Adrenal gland (tissue), 12 donors: ENCODE measurements around the gene UHRF2. TPM values are rescaled to one million over a fixed set of nuclear protein-coding genes. Genes with fewer than 3 reads are reported as not detected.

Experiments
- DNase-seq, 7 donors: peaks; one replicate each; pipeline ENCODE4 v3.0.0-alpha.2; 2019 to 2020
- H3K27ac ChIP-seq, 5 donors: fragments of 200-600 bp; sonication (generic) in 4 of 5; 1 replicate in 3 of 5; 2 replicates in 2 of 5; pipeline versions ENCODE4 v1.5.1 to v1.8.0; 2016 to 2020; ENCODE audit warnings: mild to moderate bottlenecking in 1 of 5
- H3K27me3 ChIP-seq: fragments of 200-600 bp; 2 replicates; pipeline ENCODE4 v1.8.0; 2021
- H3K36me3 ChIP-seq, 2 donors: fragments of 200-600 bp; replicated peaks in 1 of 2; 1 replicate in 1 of 2; 2 replicates in 1 of 2; pipeline versions ENCODE4 v1.5.1 to v1.8.0; 2018 to 2022
- H3K4me1 ChIP-seq, 2 donors: fragments of 200-600 bp; replicated peaks in 1 of 2; 1 replicate in 1 of 2; 2 replicates in 1 of 2; pipeline versions ENCODE4 v1.5.1 to v1.8.0; 2018 to 2021
- H3K4me3 ChIP-seq, 4 donors: fragments of 200-600 bp; sonication (generic) in 3 of 4; one replicate each; pipeline ENCODE4 v1.5.1; 2016 to 2018
- H3K9me3 ChIP-seq, 3 donors: fragments of 200-600 bp; sonication (generic) in 1 of 3; replicated peaks in 1 of 3; 1 replicate in 2 of 3; 2 replicates in 1 of 3; pipeline versions ENCODE4 v1.5.1 to v1.8.0; 2016 to 2021
- CTCF ChIP-seq, 6 experiments: fragments of 450-650 bp in 4 of 6; fragments of 200-600 bp in 2 of 6; sonication (generic) in 1 of 6; IDR thresholded peaks; 1 replicate in 5 of 6; 2 replicates in 1 of 6; pipeline versions ENCODE4 v1.5.1 to v1.8.0; 2016 to 2021; ENCODE audit warnings: antibody characterized with exemption in 6 of 6, mild to moderate bottlenecking in 2 of 6, moderate library complexity in 1 of 6
- POLR2A ChIP-seq, 2 donors: fragments of 450-650 bp; IDR thresholded peaks; one replicate each; pipeline ENCODE4 v1.6.1; 2017; ENCODE audit warnings: antibody characterized with exemption in 2 of 2, mild to moderate bottlenecking in 2 of 2, moderate library complexity in 1 of 2
- WGBS, 4 donors: extraction: QIAGEN DNeasy Blood & Tissue Kit in 2 of 4; methylation state at CpG; one replicate each; pipeline versions ENCODE4 v1.1.5 to v1.1.7; 2013 to 2017; 5-methylcytosine and 5-hydroxymethylcytosine counted together
- intact Hi-C, 2 donors: fragments of 100-400 bp; cut with DNase I; formaldehyde crosslinking; loops; one replicate each; pipeline versions ENCODE4 v1.14.1 to v1.15.0; 2022 to 2023
- polyA plus RNA-seq, 3 donors: library from polyadenylated mRNA; stranded (reverse); fragments of 200-250 nt in 2 of 3; fragments of 350-450 nt in 1 of 3; fragmentation: Illumina TruSeq in 1 of 3; extraction: RNeasy Lipid Tissue Mini Kit (QIAGEN cat#74804) in 1 of 3; gene quantifications; one replicate each; pipeline ENCODE4 v1.2.3, GENCODE V29; 2013 to 2014
- total RNA-seq, 9 donors: library from RNA; depleted of rRNA in 4 of 9; stranded (reverse); fragments of >200 nt in 4 of 9; fragments of 120-200 nt in 1 of 9; fragmentation: NEBNext Ultra II Directional in 1 of 9; extraction: Animal tissue kit (Norgen Biotek cat#: 25700) in 1 of 9; gene quantifications; one replicate each; pipeline versions ENCODE4 v1.1.0 to v1.2.4, GENCODE V29; 2013 to 2023
- donor health status: healthy with polysubstance abuse.
- donor health status: Bipolar disorder and iron deficiency.
- donor health status: DM: yes; HTN: yes; CAD: no.
- donor health status: DM: no; HTN: no; CAD: no.
- donor health status: DM: no; HTN: no; CAD: no.
- donor health status: DM: yes; HTN: yes; CAD: no.

The UHRF2 gene
- total and polyA plus RNA-seq, 12 donors = 16.1 to 49.8 (median 26.4) TPM

- H3K9me3 ChIP-seq = no peaks in the 10 kb centered on the region
- no peak overlapping the region for H3K27ac ChIP-seq
- no peak overlapping the region for H3K4me3 ChIP-seq
- peaks cover 0 to 39% of the 10 kb centered on the region in 2 donors for H3K36me3 ChIP-seq
- no peak for DNase-seq
- no peaks in the 10 kb centered on the region for H3K4me1 ChIP-seq
- TF ChIP-seq POLR2A (IDR thresholded peaks at IDR 0.05) (no peak), CTCF (IDR thresholded peaks at IDR 0.05) (no peak)
- intact Hi-C loops = loop anchor here in 1 of 2 donors (10.0 kb wide), 1 partner anchor 84 kb away; the partner anchor contains the start of gene UHRF2
- 88 to 100% (median 93%) methylated on average over 1 of the region's 1 CpG for whole genome bisulfite sequencing, 4 donors
- H3K27me3 ChIP-seq = no peaks in the 10 kb centered on the region
These were observed 86.0 kb downstream of the UHRF2 start for GRCh38 chr9:6498982-6499381.

- no peaks in the 10 kb centered on the region for H3K4me1 ChIP-seq
- H3K27me3 ChIP-seq = no peaks in the 10 kb centered on the region
- no peaks in the 10 kb centered on the region for H3K9me3 ChIP-seq
- H3K36me3 ChIP-seq = peaks cover 0 to 57% of the 10 kb centered on the region in 2 donors
- WGBS, 4 donors = 79 to 89% (median 84%) methylated on average over 2 of the region's 2 CpGs
- H3K4me3 ChIP-seq = no peak overlapping the region
- TF ChIP-seq CTCF (IDR thresholded peaks at IDR 0.05) (no peak), POLR2A (IDR thresholded peaks at IDR 0.05) (no peak)
- H3K27ac ChIP-seq = no peak overlapping the region
- intact Hi-C loops = no loop called here
- DNase-seq = no peak
These were observed 88.7 kb downstream of the UHRF2 start for GRCh38 chr9:6501526-6502210.

- no peak for DNase-seq
- WGBS, 4 donors = 84 to 92% (median 86%) methylated on average over 3 of the region's 3 CpGs
- no peak overlapping the region for H3K27ac ChIP-seq
- intact Hi-C loops = no loop called here
- no peaks in the 10 kb centered on the region for H3K27me3 ChIP-seq
- H3K4me1 ChIP-seq = no peaks in the 10 kb centered on the region
- no peaks in the 10 kb centered on the region for H3K9me3 ChIP-seq
- TF ChIP-seq CTCF (IDR thresholded peaks at IDR 0.05) (no peak), POLR2A (IDR thresholded peaks at IDR 0.05) (no peak)
- H3K4me3 ChIP-seq = no peak overlapping the region
- peaks cover 0 to 57% of the 10 kb centered on the region in 2 donors for H3K36me3 ChIP-seq
These were observed 89.4 kb downstream of the UHRF2 start for GRCh38 chr9:6502399-6502798.

GRCh38 chr9:6506571-6506970, 93.6 kb downstream of the UHRF2 start:
- no peak for TF ChIP-seq CTCF (IDR thresholded peaks at IDR 0.05)
- TF ChIP-seq POLR2A (IDR thresholded peaks at IDR 0.05) = no peak
- intact Hi-C loops = no loop called here
- Histone ChIP-seq H3K27me3 (no peaks in the 10 kb centered on the region), H3K4me1 (no peaks in the 10 kb centered on the region), H3K27ac (no peak overlapping the region), H3K36me3 (peaks cover 0 to 32% of the 10 kb centered on the region in 2 donors), H3K4me3 (no peak overlapping the region), H3K9me3 (no peaks in the 10 kb centered on the region)
- no peak for DNase-seq
- WGBS, 4 donors = 82 to 94% (median 87%) methylated on average over 2 of the region's 2 CpGs
